ENCODE measurements around the gene CMAS.
A peak's percentile ranks its signal among the peaks of the same experiment; 100 is the strongest.
"Not testable (repeated sequence)": the region's sequence is repeated elsewhere in the genome, so short reads cannot be mapped to it uniquely, and the experiment has no call there.

The CMAS gene

DNA sequence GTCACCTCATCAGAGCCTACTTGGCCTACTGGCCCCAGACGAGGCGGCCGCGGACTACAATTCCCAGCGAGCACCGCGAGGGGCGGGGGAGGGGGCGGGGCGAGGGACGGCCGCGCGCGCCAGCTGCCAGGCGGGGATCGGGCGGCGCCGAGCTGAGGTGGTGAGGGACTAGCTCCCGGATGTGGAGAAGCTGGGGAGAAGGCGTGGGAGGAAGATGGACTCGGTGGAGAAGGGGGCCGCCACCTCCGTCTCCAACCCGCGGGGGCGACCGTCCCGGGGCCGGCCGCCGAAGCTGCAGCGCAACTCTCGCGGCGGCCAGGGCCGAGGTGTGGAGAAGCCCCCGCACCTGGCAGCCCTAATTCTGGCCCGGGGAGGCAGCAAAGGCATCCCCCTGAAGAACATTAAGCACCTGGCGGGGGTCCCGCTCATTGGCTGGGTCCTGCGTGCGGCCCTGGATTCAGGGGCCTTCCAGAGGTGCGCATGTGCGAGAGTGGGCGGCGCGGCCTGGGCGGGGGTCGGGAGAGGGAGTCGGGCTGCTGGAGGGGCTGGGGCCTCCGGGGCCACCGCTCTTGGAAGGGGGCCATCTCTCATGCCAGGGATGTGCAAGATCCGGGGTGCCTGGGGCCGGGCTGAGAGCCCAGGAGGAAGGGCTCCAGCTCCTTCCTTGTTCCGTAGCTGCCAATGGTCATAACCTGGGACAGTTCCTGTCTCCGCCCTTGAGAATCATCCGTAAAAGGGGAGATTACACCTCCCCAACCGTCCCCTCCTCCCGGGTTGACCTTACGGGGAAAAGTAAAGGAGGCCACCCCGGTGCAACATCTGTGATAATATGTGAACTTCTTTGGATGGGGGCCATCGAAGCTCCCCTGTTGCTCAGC lies at the start of gene CMAS:
CMAS (plus strand) TSS at position 129 of the 878 bp plus-strand sequence; CDS start at position 215, 86 bp downstream.
- DNase-seq, result peak; percentile 85

DNA sequence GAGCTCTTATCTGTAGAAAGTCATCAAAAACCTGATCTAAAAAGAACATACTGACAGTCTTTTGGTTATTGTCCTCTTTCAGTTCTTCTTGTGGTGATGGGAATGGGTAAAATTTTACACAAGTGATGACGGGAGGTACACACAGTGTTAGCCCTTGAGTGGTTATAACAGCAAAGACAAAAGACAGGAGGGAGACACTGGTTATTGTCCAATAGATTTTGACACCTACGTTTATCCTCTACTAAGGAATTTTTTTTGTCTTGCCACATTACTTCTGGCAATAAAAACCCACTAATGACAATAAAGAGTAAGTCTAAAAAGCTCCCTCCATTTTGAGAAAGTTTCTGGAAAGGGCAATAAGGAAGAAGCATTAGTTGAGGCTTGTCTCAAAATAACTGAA lies 47.7 kb upstream of the CMAS start:
- no peak for DNase-seq

DNA sequence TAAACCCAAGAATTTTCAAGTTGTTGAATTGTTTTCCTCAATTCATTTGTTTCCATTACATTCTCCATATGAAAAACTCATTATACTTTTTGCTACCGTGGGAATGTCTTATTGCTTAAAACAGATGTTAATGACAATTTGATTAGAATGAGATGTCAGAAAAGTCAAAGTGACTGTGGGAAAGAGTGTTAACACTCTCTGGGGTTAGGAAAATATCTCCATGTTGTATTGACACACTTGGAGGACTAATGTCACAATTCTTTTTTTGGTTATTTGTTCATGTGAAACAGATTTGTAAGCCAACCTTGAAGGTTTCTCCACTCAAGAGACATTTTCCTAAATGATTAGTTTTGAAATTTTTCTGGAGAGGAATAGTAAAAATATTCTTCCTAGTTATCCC lies 47.2 kb upstream of the CMAS start:
- no peak for DNase-seq

DNA sequence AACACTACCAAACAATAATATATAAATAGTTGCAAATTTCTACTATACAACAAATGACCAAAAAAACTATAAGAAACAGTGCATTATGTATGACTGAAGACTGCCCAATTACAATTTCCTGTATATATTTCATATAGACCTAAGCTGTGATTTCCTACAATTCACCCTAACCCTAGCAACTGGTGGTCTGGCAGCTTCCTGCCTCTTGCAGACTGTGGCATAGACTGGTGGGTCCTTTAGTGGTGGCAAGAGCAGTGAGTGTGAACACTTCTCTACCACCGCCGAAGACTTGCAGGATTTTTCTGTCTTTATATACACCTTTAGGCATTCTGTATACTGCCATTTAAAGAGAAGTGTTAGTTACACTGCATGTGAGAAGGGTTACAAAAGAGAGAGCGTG lies 43.6 kb upstream of the CMAS start:
- DNase-seq, result no peak

DNA sequence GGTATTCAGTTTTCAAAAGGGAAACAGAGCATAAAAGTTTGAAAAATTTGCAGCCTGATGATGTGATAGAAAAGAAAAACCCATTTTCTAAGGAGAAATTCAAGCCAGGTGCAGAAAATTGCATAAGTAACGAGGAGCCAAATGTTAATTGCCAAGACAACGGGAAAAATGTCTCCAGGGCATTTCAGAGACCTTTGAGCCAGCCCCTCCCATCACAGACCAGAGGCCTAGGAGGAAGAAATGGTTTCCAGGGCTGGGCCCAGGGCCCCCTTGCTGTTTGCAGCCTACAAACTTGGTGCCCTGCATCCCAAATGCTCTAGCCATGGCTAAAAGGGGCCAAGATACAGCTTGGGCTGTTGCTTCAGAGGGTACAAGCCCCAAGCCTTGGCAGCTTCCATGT lies 38.2 kb upstream of the CMAS start:
- not testable (repeated sequence) for DNase-seq

DNA sequence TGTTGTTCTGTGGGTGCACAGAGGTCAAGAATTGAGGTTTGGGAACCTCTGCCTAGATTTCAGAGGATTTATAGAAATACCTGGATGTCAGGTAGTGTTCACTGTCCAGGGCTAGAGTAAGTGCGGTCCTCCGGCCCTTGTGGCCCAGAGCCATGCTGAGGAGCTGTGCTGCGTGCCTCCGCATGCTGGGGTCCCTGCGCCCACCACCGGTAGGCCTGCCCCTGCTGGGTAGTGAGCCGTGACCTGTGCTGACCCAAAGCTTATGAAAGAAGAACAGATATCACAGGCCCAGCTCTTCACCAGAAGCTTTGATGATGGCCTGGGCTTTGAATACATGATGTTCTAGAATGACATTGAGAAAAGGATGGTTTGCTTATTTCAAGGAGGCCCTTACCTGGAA lies 37.8 kb upstream of the CMAS start:
- no peak for DNase-seq

DNA sequence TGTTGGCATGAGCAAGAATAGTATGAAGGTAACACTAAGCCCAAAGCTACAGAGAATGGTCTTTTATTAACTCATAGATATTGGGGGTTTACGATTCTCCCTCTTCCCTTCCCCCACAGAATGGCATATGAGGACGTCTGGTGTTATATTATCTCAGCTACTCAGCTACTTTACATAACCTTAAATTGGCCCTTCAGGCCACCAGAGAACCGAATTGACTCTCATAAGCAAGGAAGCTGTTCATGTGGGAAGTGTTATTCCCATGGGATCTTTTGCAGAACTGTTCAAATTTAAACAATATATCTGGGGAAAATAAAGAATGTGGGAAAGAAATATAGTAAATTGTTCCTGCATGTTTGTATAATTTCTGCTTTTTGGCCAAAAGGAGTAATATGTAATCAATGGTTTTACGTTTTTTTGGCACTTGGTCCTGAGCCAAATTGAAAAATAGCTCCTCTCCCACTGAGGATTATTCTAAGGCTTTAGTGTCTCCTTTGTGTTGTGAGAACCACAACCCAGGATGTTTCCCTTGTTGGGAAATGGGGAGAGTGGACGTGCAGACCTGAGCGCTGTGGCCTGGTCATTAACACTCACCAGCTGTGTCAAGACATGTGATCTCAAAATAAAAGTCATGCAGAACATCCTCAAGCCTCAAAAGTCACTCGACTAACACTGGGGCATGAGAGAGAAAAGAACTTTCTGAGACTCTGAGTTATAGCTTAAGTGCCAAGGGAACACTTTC lies 31.8 kb upstream of the CMAS start:
- DNase-seq, result no peak

DNA sequence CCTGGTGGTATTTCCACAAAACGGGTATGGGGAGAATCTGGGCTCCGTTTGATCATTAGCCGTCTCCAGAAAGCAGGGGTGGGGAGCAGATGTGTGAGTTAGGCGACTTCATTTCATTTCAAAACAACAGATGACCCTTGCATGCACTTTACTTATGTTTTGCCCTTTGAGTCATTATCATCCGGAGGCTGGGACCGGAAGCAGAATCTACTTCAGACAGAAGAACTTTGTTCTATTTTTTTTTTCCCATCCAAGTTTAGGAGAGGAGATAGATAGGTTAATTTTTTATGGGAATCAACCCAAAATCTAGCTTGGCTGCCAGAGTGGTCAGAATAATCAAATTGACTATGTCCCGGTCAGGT lies 31.3 kb upstream of the CMAS start:
- DNase-seq, result no peak

DNA sequence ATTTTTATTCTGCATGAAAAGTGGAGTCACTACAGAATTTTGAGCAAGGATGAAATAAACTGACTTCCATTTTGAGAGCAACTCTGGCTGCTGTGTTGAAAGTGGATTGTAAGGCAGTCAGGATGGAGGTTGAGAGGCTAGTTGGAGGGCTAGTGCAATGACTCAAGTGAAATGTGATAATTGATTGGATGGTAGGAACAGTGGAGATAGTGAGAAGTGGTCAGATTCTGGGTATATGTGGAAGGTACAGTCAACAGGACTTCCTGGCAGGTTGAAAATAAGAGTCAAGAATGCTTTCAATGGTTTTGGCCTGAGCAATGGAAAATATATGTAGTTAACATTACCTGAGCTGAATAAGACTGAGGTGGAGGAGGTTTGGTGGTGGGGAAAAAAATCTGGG lies 29.0 kb upstream of the CMAS start:
- no peak for DNase-seq

DNA sequence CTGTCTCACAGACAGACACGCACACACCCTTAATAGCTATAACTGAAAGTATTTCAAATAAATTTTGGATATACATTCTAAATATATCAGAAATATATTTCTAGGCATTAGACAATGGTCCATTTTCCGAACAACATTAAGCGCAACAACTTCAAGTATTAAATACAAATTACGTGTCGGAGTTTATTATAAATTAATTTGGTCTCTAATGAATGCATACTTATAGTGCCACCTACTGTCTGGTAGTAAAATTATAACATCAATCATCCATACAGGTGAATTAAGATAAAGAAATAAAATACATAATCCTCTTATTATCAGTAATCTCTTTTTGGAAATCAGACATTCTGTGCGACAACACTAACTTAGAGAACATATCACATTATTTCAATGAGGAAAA lies 27.2 kb upstream of the CMAS start:
- DNase-seq, result peak; percentile 3

DNA sequence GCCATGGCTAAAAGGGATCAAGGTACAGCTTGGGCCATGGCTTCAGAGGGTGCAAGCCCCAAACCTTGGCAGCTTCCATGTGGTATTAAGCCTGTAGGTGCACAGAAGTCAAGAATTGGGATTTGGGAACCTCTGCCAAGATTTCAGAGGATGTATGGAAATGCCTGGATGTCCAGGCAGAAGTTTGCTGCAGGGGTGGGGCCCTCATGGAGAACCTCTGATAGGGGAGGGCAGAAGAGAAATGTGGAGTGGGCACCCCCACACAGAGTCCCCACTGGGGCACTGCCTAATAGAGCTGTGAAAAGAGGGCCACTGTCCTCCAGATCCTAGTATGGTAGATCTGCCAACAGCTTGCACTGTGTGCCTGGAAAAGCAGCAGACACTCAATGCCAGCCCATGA lies 22.5 kb upstream of the CMAS start:
- DNase-seq, result not testable (repeated sequence)

DNA sequence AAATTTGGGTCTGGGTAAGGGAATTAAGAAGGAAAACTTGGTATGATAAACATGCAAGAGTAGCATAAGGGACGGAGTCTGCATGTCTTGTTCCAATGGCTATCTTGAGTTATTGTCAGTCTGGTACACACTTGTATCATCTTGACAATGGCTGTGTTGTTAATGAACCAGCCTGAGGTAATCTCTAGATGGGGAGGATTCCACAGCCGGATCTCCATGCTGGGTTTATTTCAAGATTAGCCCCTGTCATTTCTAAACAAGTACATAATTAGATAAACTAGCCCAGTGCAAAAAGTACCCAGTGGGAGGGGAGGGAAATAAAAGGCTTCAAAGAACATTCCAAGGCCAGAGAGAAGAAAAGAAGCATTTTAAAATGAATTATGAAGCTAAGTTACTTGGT lies 16.5 kb upstream of the CMAS start:
- no peak for DNase-seq

DNA sequence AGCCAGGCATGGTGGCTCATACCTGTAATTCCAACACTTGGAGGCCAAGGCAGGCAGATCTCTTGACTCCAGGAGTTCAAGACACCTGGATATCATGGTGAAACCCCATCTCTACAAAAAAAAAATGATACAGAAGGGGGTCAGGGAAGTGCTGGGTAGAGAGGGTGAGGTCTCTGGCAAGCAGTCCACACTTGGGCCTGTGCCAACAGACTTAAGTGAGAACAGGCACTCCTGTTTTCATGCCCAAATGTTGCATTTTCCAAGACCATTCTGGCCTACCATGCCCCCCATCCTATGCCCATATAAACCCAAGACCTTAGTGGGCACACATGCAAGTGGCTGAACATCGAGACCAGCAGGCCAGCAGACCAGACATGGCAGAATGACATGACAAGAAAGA lies 16.0 kb upstream of the CMAS start:
- no peak for DNase-seq

DNA sequence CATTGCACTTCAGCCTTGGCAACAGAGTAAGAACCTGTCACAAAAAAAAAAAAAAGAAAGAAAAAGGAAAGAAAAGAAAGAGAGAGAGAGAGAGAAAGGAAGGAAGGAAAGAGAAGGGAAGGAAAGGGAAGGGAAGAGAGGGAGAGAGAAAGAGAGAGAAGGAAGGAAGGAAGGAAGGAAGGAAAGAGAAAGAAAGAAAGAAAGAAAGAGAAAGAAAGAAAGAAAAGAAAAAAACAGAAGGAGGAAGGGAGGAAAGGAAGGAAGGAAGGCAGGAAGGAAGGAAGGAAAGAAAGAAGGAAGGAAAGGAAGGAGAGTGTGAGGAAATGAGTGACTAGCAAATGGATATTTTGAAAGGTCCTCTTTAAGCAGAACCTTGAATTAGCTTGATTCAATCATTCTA lies 13.3 kb upstream of the CMAS start:
- no peak for DNase-seq

DNA sequence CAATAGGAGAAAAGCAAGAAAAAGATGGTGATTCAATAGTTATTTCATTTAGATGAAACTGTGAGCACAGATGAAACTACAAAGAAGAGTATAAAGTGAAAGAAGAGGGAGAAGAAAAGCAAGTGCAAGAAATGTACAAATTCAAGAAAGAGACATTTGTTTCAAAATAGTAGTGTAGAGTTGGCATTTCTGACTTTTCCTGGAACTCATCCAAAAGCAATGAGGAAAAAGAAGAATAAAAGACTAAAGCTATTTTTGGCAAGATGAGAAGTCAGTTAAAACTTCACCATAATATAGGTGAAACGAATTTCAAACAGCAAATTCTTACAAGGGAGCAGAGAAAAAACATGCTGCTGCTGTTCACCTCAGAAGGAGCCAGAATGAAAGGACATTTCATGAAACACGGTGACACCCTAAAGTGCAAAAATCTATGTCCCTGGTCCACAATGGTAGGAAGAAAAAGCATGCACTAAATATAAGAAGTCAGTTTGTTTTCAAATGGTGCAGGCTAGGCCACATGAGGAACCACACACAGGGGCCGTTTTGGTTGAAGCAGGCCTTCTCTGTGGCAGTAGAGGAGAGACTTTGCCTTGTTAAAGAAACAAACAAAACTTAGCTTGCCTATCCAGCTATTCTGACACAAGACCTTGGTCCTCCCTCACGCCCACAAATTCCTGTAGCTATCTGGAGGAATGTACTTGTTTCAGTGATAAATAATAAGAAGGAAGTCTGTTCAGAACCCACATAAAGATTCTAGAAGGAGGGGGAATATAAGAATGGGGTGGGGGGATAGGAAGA lies 11.1 kb upstream of the CMAS start:
- no peak for DNase-seq

DNA sequence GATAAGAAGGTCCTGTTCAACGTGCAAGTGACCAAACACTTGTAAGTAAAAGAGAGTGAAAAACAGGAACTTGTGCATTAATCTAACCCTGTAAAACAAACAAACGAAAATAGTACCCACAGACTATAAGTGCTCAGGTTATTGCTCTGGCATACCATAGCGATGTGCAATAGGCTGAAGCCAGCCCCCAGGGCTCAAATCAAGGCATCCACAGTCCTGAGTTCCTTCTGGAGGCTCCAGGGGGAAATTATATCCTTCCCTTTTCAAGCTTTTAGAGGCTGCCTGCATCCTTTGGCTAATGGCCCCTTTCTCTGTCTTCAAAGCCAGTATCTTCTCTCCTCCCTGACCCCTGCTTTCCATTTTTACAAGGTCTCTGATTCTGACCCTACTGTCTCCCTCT lies 8.1 kb upstream of the CMAS start:
- DNase-seq, result no peak

DNA sequence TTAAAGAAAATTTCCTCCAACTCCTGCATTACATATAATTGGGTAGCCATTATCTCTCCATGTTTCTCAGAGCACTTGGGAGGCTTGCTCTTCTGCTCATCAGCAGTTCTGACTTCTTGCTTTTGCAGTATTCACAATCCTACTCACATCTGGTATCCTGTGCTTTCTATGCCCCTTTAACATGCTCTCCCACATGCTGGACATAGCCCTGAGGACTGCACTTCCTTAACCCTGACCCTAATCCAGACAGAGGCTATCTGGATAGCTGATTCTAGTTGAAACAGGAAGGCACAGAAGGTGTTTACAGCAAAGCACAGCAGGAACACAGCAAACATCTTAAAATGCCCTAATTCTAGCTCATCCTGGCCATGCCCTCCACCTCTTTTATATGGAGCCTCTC lies 7.3 kb upstream of the CMAS start:
- no peak for DNase-seq

DNA sequence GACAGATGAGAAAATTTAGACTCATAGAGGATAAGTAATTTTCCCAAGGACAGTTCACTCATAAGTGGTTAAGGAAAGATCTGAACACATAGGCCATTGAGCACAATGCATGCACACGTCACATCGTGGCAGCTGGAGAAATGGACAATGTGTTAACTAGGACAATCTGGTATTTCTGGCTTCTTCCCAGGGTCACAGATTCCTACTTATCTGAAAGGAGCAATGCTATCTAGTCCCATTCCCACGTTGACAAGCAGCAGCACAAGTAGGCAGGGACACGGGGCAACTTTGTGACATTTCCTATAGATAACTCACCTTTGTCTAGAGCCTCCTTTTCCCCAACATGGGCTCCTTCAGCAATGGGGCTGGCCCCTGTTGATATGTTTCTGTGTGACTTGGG lies 6.7 kb upstream of the CMAS start:
- no peak for DNase-seq

DNA sequence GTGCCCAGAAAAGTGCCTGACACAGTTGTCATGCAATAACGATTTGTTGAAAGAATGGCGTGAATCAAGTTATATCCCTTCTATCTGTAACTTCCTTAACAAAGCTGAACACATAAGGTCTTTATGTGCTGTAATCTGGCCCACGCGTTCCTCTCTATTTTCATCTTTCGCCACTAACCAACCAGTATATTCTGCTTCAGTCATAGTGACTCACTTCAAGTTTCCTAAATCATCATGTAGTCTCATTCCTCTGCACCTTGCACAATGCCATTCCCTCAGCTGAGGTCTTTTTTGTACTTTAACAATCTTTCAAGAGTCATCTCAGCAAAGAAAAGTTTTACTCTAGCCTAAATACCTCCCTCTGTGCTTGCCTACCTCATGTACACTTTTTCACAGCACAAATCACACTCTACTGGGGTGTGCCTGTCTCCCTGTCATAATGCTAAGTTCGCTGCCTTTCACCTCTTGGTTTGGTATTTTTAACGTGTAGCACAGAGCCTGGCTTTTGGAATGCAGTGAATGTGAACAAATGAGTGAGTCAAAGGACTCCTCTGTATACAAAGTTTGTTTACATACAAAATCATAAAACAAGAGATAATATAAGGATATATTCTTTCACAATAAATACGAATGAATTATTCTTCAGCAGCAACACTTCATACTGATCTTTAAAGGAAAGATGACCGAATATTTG lies 2.9 kb upstream of the CMAS start:
- no peak for DNase-seq

DNA sequence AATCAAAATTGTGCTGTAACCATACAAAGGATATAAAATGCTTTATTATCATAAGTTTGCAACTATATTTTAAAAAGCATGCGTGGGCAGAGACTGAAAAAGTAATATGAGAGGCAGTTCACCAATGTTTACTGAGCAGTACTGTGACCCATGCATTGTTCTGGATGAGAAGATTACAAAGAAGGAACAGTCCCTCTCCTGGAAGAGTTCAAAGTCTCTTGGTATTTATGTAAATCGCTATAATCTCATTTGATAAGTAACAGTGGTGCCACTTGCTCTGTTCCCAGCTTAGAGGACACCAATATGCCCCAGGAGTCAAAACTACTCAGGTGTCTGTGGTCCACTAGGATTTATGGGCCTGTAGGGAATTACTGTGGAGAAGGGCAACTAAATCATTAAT lies 2.1 kb upstream of the CMAS start:
- DNase-seq, result no peak

DNA sequence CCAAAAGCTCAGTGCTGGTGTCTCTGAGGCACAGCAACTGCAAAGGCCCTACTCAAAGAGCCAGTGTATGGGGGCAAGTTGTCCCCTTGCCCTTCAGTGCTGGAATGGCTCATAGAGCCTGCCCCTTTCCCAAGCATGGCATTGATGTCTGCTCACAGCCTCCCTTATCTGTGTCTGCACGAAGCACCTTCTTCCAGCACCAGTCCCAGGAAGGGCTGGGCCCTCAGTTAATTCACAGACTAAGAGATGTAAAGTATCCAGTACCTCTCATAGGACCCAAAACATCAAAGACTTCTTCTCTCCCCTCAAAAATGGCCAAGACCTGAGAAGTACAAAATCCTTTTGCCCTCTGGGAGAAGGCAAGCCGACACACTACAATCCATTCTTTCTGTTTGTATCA lies 1.6 kb upstream of the CMAS start:
- DNase-seq, result no peak

DNA sequence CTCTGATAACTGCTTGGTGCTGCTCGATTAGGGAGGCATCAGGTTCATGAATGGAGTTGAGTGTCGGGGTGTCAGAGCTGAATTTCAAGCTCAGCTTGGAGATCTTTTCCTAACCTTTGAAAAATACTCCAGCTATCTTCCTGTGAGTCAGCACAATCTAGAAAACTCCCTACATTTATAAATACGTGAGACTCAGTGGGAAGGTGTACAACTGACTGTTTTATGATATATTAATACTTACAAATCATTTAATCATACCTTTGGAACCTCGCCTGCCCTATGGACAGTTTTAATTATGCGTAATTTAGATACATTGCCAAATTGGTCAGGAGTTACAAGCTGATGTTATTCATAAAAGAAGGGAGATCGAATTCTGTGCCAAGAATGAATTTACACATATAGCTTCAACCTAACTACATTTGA lies 961 bp downstream of the CMAS start:
- no peak for DNase-seq

DNA sequence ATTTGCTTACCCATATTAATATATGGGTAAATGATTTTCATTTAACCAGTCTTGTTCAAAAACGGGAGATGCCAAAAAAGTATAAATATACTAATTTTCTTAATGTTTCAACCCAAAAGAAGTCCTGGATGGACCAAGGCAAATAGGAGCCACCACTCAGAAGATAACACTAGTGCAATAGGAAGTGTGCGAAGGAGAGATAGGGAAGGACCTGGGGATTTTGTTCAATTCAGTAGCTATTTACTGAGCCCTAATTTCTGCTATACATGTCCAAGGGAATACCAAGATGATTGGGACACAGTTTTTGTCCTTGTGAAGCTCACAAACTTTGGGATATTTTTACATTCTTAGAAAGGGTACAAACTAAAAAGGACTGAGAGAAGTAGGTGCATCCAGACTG lies 1.5 kb downstream of the CMAS start:
- DNase-seq, result no peak

All from NCI-H345 (cell line).